ENCODE data around the gene WDR74.

- TF ChIP-seq, protein P1, sequence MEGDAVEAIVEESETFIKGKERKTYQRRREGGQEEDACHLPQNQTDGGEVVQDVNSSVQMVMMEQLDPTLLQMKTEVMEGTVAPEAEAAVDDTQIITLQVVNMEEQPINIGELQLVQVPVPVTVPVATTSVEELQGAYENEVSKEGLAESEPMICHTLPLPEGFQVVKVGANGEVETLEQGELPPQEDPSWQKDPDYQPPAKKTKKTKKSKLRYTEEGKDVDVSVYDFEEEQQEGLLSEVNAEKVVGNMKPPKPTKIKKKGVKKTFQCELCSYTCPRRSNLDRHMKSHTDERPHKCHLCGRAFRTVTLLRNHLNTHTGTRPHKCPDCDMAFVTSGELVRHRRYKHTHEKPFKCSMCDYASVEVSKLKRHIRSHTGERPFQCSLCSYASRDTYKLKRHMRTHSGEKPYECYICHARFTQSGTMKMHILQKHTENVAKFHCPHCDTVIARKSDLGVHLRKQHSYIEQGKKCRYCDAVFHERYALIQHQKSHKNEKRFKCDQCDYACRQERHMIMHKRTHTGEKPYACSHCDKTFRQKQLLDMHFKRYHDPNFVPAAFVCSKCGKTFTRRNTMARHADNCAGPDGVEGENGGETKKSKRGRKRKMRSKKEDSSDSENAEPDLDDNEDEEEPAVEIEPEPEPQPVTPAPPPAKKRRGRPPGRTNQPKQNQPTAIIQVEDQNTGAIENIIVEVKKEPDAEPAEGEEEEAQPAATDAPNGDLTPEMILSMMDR (IDR thresholded peaks at IDR 0.05): no peak
- no peak for TF ChIP-seq EZH2 (IDR thresholded peaks at IDR 0.05; ENCODE audit: borderline replicate concordance, insufficient read depth, low read depth, low read length, poor library complexity, severe bottlenecking)
Measured at GRCh38 chr11:62851807-62852522, 12.6 kb upstream of the WDR74 start.
